GM23338 (cell line): Measurements from ENCODE around the gene RALGPS1. TPM values are rescaled to one million over a fixed set of nuclear protein-coding genes. Genes with fewer than 3 reads are reported as not detected.

Experiments used
- ATAC-seq: fragments of 200-7000 bp; cut with Tn5 transposase; 3 replicates; pipeline ENCODE4 v1.9.1; 2020
- DNase-seq: peaks from one replicate; pipeline ENCODE4 v3.0.0-alpha.2; 2015; ENCODE audit warnings: low spot score
- H2AFZ ChIP-seq: fragments of 200-600 bp; sonication (generic); 2 replicates; pipeline ENCODE4 v1.8.0; 2016; ENCODE audit warnings: antibody characterized with exemption, mild to moderate bottlenecking, moderate library complexity
- H3F3A ChIP-seq: fragments of 200-600 bp; sonication (generic); replicated peaks from 2 replicates; pipeline ENCODE4 v1.8.0; 2017; ENCODE audit warnings: antibody characterized with exemption, mixed run types, low read depth
- H3K27ac ChIP-seq: fragments of 200-600 bp; sonication (generic); 2 replicates; pipeline ENCODE4 v1.6.1; 2016; ENCODE audit warnings: low read depth
- H3K27me3 ChIP-seq: fragments of 200-600 bp; sonication (generic); 2 replicates; pipeline ENCODE4 v1.8.0; 2016; ENCODE audit warnings: mild to moderate bottlenecking, mixed run types, moderate library complexity; ENCODE audit not compliant: insufficient read depth
- H3K36me3 ChIP-seq: fragments of 200-600 bp; sonication (generic); 2 replicates; pipeline ENCODE4 v1.8.0; 2016; ENCODE audit warnings: mild to moderate bottlenecking; ENCODE audit not compliant: insufficient read depth
- H3K4me1 ChIP-seq: fragments of 200-600 bp; sonication (generic); 2 replicates; pipeline ENCODE4 v1.8.0; 2016; ENCODE audit warnings: mild to moderate bottlenecking, moderate library complexity; ENCODE audit not compliant: insufficient read depth
- H3K4me2 ChIP-seq: fragments of 200-600 bp; sonication (generic); 2 replicates; pipeline ENCODE4 v1.7.1; 2017; ENCODE audit warnings: mixed run types
- H3K4me3 ChIP-seq: fragments of 200-600 bp; sonication (generic); 2 replicates; pipeline ENCODE4 v1.6.1; 2016; ENCODE audit warnings: mixed run types
- H3K79me2 ChIP-seq: fragments of 200-600 bp; sonication (generic); replicated peaks from 2 replicates; pipeline ENCODE4 v1.8.0; 2017; ENCODE audit warnings: mild to moderate bottlenecking; ENCODE audit not compliant: insufficient read depth
- H3K9me2 ChIP-seq: fragments of 200-600 bp; sonication (generic); 2 replicates; pipeline ENCODE4 v1.8.0; 2017; ENCODE audit not compliant: insufficient read depth
- H4K20me1 ChIP-seq: fragments of 200-600 bp; sonication (generic); replicated peaks from 2 replicates; pipeline ENCODE4 v1.8.0; 2017; ENCODE audit warnings: mild to moderate bottlenecking; ENCODE audit not compliant: insufficient read depth
- H3K27ac Mint-ChIP-seq: 2 replicates; pipeline ENCODE4 v1.8.0; 2020; ENCODE audit warnings: inconsistent platforms, mild to moderate bottlenecking, moderate library complexity, mixed read lengths
- H3K27me3 Mint-ChIP-seq: 3 replicates; pipeline ENCODE4 v1.8.0; 2022; ENCODE audit warnings: low read depth, mild to moderate bottlenecking, moderate library complexity, mixed read lengths, inconsistent platforms; ENCODE audit not compliant: insufficient read depth, poor library complexity
- H3K36me3 Mint-ChIP-seq: 3 replicates; pipeline ENCODE4 v1.8.0; 2021; ENCODE audit warnings: low read depth, mild to moderate bottlenecking, inconsistent platforms, moderate library complexity, mixed read lengths
- H3K4me1 Mint-ChIP-seq: 3 replicates; pipeline ENCODE4 v1.8.0; 2020; ENCODE audit warnings: mild to moderate bottlenecking, inconsistent platforms, mixed read lengths
- H3K4me3 Mint-ChIP-seq: 3 replicates; pipeline ENCODE4 v1.8.0; 2021; ENCODE audit warnings: moderate library complexity, mild to moderate bottlenecking, inconsistent platforms, mixed read lengths
- H3K9me3 Mint-ChIP-seq: 3 replicates; pipeline ENCODE4 v1.8.0; 2020; ENCODE audit warnings: moderate library complexity, mild to moderate bottlenecking, inconsistent platforms, mixed read lengths
- CREB1 ChIP-seq: fragments of 250-450 bp; sonication (Bioruptor Pico); IDR thresholded peaks from 2 replicates; pipeline ENCODE4 v1.5.0; 2020; ENCODE audit warnings: low read depth, mild to moderate bottlenecking, moderate library complexity
- CTCF ChIP-seq, 2 experiments: fragments of 200-600 bp in 1 of 2; sonication (generic) in 1 of 2; conservative IDR thresholded peaks; 2 replicates each; pipeline versions ENCODE4 v1.5.1 to v1.6.1; 2016 to 2017; ENCODE audit warnings: antibody characterized with exemption in 2 of 2, low read depth in 2 of 2, mild to moderate bottlenecking in 2 of 2, moderate library complexity in 1 of 2
- ETS1 ChIP-seq: IDR thresholded peaks from 2 replicates; pipeline ENCODE4 v1.6.1; 2016; ENCODE audit warnings: antibody characterized with exemption
- EZH2 ChIP-seq: fragments of 200-600 bp; sonication (generic); IDR thresholded peaks from one replicate; pipeline ENCODE4 v1.8.0; 2017; ENCODE audit warnings: antibody characterized with exemption, mild to moderate bottlenecking, low read depth; ENCODE audit not compliant: unreplicated experiment
- JUNB ChIP-seq: IDR thresholded peaks from one replicate; pipeline ENCODE4 v1.6.1; 2016; ENCODE audit warnings: antibody characterized with exemption; ENCODE audit not compliant: unreplicated experiment
- NANOG ChIP-seq: IDR thresholded peaks from 2 replicates; pipeline ENCODE4 v1.6.1; 2016; ENCODE audit warnings: antibody characterized with exemption, borderline replicate concordance
- POLR2AphosphoS5 ChIP-seq: IDR thresholded peaks from 2 replicates; pipeline ENCODE4 v1.6.1; 2016; ENCODE audit warnings: antibody characterized with exemption, low read depth
- REST ChIP-seq: IDR thresholded peaks from one replicate; pipeline ENCODE4 v1.6.1; 2018; ENCODE audit warnings: antibody characterized with exemption; ENCODE audit not compliant: unreplicated experiment
- STAT1 ChIP-seq: IDR thresholded peaks from one replicate; pipeline ENCODE4 v1.6.1; 2016; ENCODE audit warnings: antibody characterized with exemption; ENCODE audit not compliant: unreplicated experiment
- ZNF114 ChIP-seq: fragments of 250-450 bp; sonication (Bioruptor Pico); IDR thresholded peaks from 2 replicates; pipeline ENCODE4 v1.5.0; 2020; ENCODE audit warnings: mild to moderate bottlenecking, moderate library complexity
- ZNF331 ChIP-seq: fragments of 250-450 bp; sonication (Bioruptor Pico); IDR thresholded peaks from 2 replicates; pipeline ENCODE4 v1.5.0; 2020; ENCODE audit warnings: low read depth, mild to moderate bottlenecking, moderate library complexity
- polyA plus RNA-seq: library from polyadenylated mRNA; unstranded; fragments of >200 nt; fragmentation: Nextera tagmentation; extraction: Ambion mirVana; gene quantifications from 2 replicates; pipeline ENCODE4 v1.2.1, GENCODE V29; 2016
- total RNA-seq: library from RNA; depleted of rRNA; stranded (reverse); fragments of >200 nt; shearing (Covaris generic); gene quantifications from 2 replicates; pipeline ENCODE4 v1.2.3, GENCODE V29; 2014

RALGPS1 gene
- total and polyA plus RNA-seq, 2 experiments from 2014 or later: 18.2 to 57.1 TPM

- no peak for DNase-seq
- Mint-ChIP-seq H3K4me1 (peaks cover 2% of the 10 kb centered on the region), H3K9me3 (no peaks in the 10 kb centered on the region), H3K4me3 (no peak overlapping the region), H3K27ac (no peak overlapping the region), H3K36me3 (no peaks in the 10 kb centered on the region; the same call in 2 of the 3 replicates), H3K27me3 (peaks cover 6% of the 10 kb centered on the region)
- no peak overlapping the region for H2AFZ ChIP-seq
- H3K4me1 ChIP-seq: no peaks in the 10 kb centered on the region; the same call in 1 of the 2 replicates
- no peaks in the 10 kb centered on the region for H3K27me3 ChIP-seq
- TF ChIP-seq CREB1 (CRISPR knock-in tag) (no peak), ZNF331 (no peak), ETS1 (no peak), NANOG (no peak), ZNF114 (CRISPR knock-in tag) (no peak), JUNB (no peak), POLR2AphosphoS5 (no peak), STAT1 (no peak), REST (no peak), EZH2 (no peak), CTCF (conservative IDR thresholded peaks at IDR 0.05; ENCODE audit: low read depth in 2 of 2) (no peak)
- H3K4me2 ChIP-seq: no peak overlapping the region
- H3K4me3 ChIP-seq: no peak overlapping the region
- H3K9me2 ChIP-seq: no peaks in the 10 kb centered on the region
- no peaks in the 10 kb centered on the region for H3F3A ChIP-seq
- no peaks in the 10 kb centered on the region for H3K79me2 ChIP-seq
- H3K36me3 ChIP-seq: no peaks in the 10 kb centered on the region
- no peak for ATAC-seq
- H3K27ac ChIP-seq: no peak overlapping the region
- H4K20me1 ChIP-seq: no peaks in the 10 kb centered on the region
Observed at GRCh38 chr9:127189628-127190027, 275.0 kb downstream of the RALGPS1 start.
